Uterus (tissue), 2 donors: ENCODE data around the gene RMND1.
A peak's percentile ranks its signal among the peaks of the same experiment; 100 is the strongest.

Experiments
- CTCF ChIP-seq, 4 experiments: fragments of 200-600 bp in 2 of 4; fragments of 450-650 bp in 2 of 4; sonication (generic) in 2 of 4; IDR thresholded peaks; one replicate each; pipeline ENCODE4 v1.5.1; 2016 to 2019; ENCODE audit warnings: antibody characterized with exemption in 4 of 4, mild to moderate bottlenecking in 2 of 4, moderate library complexity in 1 of 4
- POLR2A ChIP-seq, 2 donors: fragments of 450-650 bp; IDR thresholded peaks; one replicate each; pipeline ENCODE4 v1.6.1; 2016; ENCODE audit warnings: antibody characterized with exemption in 2 of 2, mild to moderate bottlenecking in 1 of 2, moderate library complexity in 1 of 2

- TF ChIP-seq POLR2A (IDR thresholded peaks at IDR 0.05) (peak in 1 of 2 donors; percentile 32), CTCF (IDR thresholded peaks at IDR 0.05) (no peak)
Observed at GRCh38 chr6:151391471-151392413, 60.2 kb downstream of the RMND1 start, which contains the start of gene ZBTB2.
